Neural crest cell (in vitro differentiated cells): ENCODE data around the gene BPI. TPM values are rescaled to one million over a fixed set of nuclear protein-coding genes. Genes with fewer than 3 reads are reported as not detected.

Experiments used
- DNase-seq: peaks from one replicate; pipeline ENCODE4 v3.0.0; 2021; ENCODE audit warnings: low read depth, mixed read lengths, low spot score
- H3K27ac Mint-ChIP-seq: one replicate; pipeline ENCODE4 v1.8.0; 2021; ENCODE audit warnings: mild to moderate bottlenecking, mixed read lengths; ENCODE audit not compliant: unreplicated experiment
- H3K27me3 Mint-ChIP-seq: 2 replicates; pipeline ENCODE4 v1.8.0; 2021; ENCODE audit warnings: low read depth, mild to moderate bottlenecking, mixed read lengths
- H3K36me3 Mint-ChIP-seq: 2 replicates; pipeline ENCODE4 v1.8.0; 2021; ENCODE audit warnings: low read depth, mild to moderate bottlenecking, mixed read lengths
- H3K4me1 Mint-ChIP-seq: 2 replicates; pipeline ENCODE4 v1.8.0; 2021; ENCODE audit warnings: mixed read lengths
- H3K4me3 Mint-ChIP-seq: one replicate; pipeline ENCODE4 v1.8.0; 2021; ENCODE audit warnings: mild to moderate bottlenecking, mixed read lengths
- H3K9me3 Mint-ChIP-seq: 2 replicates; pipeline ENCODE4 v1.8.0; 2021; ENCODE audit warnings: mixed read lengths
- CTCF ChIP-seq: fragments of 200-600 bp; sonication (generic); conservative IDR thresholded peaks from 2 replicates; pipeline ENCODE4 v1.5.0; 2021; ENCODE audit warnings: antibody characterized with exemption, mild to moderate bottlenecking
- total RNA-seq: library from RNA; stranded (reverse); gene quantifications from 2 replicates; pipeline ENCODE4 v1.2.1, GENCODE V29; 2021

BPI gene
- total RNA-seq, 1 donor from 2014 or later, result not detected

GRCh38 chr20:38267296-38267695 is 36.7 kb upstream of the BPI start:
- peaks cover 19% of the 10 kb centered on the region for H3K4me1 Mint-ChIP-seq
- no peak overlapping the region for H3K27ac Mint-ChIP-seq
- no peak for DNase-seq
- no peak overlapping the region for H3K4me3 Mint-ChIP-seq
- TF ChIP-seq CTCF, result no peak
- peaks cover 2% of the 10 kb centered on the region for H3K27me3 Mint-ChIP-seq
- H3K9me3 Mint-ChIP-seq, result peaks cover 10% of the 10 kb centered on the region
- peaks cover 4% of the 10 kb centered on the region for H3K36me3 Mint-ChIP-seq

GRCh38 chr20:38267901-38268514 is 35.9 kb upstream of the BPI start:
- H3K4me3 Mint-ChIP-seq, result no peak overlapping the region
- peak overlapping the region; percentile 79 for H3K27ac Mint-ChIP-seq
- peaks cover 4% of the 10 kb centered on the region for H3K36me3 Mint-ChIP-seq
- peaks cover 18% of the 10 kb centered on the region for H3K4me1 Mint-ChIP-seq
- no peak for DNase-seq
- peaks cover 2% of the 10 kb centered on the region for H3K27me3 Mint-ChIP-seq
- peaks cover 10% of the 10 kb centered on the region for H3K9me3 Mint-ChIP-seq
- no peak for TF ChIP-seq CTCF

GRCh38 chr20:38269040-38269439 is 34.9 kb upstream of the BPI start:
- DNase-seq, result no peak
- no peak for TF ChIP-seq CTCF
- peaks cover 2% of the 10 kb centered on the region for H3K27me3 Mint-ChIP-seq
- H3K9me3 Mint-ChIP-seq, result peaks cover 10% of the 10 kb centered on the region
- H3K4me3 Mint-ChIP-seq, result no peak overlapping the region
- peaks cover 25% of the 10 kb centered on the region for H3K4me1 Mint-ChIP-seq
- peaks cover 4% of the 10 kb centered on the region for H3K36me3 Mint-ChIP-seq
- H3K27ac Mint-ChIP-seq, result no peak overlapping the region

GRCh38 chr20:38269715-38270114 is 34.2 kb upstream of the BPI start:
- peaks cover 11% of the 10 kb centered on the region for H3K9me3 Mint-ChIP-seq
- H3K4me3 Mint-ChIP-seq, result no peak overlapping the region
- no peak overlapping the region for H3K27ac Mint-ChIP-seq
- no peak for DNase-seq
- TF ChIP-seq CTCF, result no peak
- peaks cover 25% of the 10 kb centered on the region for H3K4me1 Mint-ChIP-seq
- peaks cover 2% of the 10 kb centered on the region for H3K27me3 Mint-ChIP-seq
- H3K36me3 Mint-ChIP-seq, result peaks cover 2% of the 10 kb centered on the region

- Mint-ChIP-seq H3K4me1 (peaks cover 34% of the 10 kb centered on the region), H3K9me3 (peaks cover 14% of the 10 kb centered on the region), H3K36me3 (peaks cover 4% of the 10 kb centered on the region), H3K27ac (peak overlapping the region; percentile 53), H3K27me3 (peaks cover 2% of the 10 kb centered on the region), H3K4me3 (peak overlapping the region; percentile 21)
- no peak for TF ChIP-seq CTCF
- DNase-seq, result no peak
Measured at GRCh38 chr20:38270869-38271605, 32.9 kb upstream of the BPI start.
